Measurements from ENCODE around the gene MDP1. TPM values are rescaled to one million over a fixed set of nuclear protein-coding genes. Genes with fewer than 3 reads are reported as not detected.

The MDP1 gene
- total RNA-seq, 1 experiment from 2014 or later = 18.8 TPM

DNA sequence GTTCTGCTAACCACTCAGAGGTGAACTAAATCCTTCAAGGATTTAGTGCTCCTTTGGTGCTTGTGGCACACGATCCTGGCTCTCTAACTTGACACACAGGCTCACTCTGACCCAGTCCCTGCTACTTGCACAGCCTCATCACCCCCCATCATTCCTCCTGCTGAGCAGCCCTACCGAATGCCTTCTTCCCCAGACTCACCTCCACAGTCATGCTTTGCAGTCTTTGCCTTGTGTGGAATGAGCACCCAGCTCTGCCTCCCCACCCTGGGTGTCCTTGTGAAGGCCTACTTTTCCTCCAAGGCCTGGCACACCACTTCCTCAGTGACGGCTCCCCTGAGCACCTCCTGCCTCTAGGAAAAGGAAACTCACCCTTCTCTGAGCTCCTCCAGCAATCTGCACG, 34.5 kb upstream of the MDP1 start:
- H3K9ac ChIP-seq (ENCODE audit: extremely low read depth, insufficient read length, low read length) = no peak overlapping the region
- no peaks in the 10 kb centered on the region for H3K4me1 ChIP-seq (ENCODE audit: insufficient read depth, low read length)
- no peak overlapping the region for H3K4me3 Mint-ChIP-seq
- no peak overlapping the region for H4K91ac ChIP-seq (ENCODE audit: insufficient read length, low read depth, low read length)
- H3K9me3 ChIP-seq (ENCODE audit: control insufficient read depth, low read depth, low read length) = no peaks in the 10 kb centered on the region
- no peak overlapping the region for H3K27ac Mint-ChIP-seq
- no peak overlapping the region; the same call in 1 of the 2 replicates for H3K14ac ChIP-seq (ENCODE audit: insufficient read depth, low read length)
- no peak overlapping the region for H3T11ph ChIP-seq (ENCODE audit: low read length)
- no peak overlapping the region for H3K4me2 ChIP-seq (ENCODE audit: insufficient read depth, insufficient read length, low read length)
- WGBS (ENCODE audit: extremely low coverage, insufficient read length, low lambda C conversion rate) = no CpG with 5 or more reads among the region's 4 CpGs
- no peak overlapping the region for H2BK120ac ChIP-seq (ENCODE audit: low read depth, low read length, poor library complexity, severe bottlenecking)
- no peak overlapping the region for H3K4ac ChIP-seq (ENCODE audit: low read depth, low read length)
- H3K79me1 ChIP-seq (ENCODE audit: insufficient read depth, low read depth, low read length, poor library complexity, severe bottlenecking) = no peaks in the 10 kb centered on the region
- no peaks in the 10 kb centered on the region for H3K27me3 ChIP-seq (ENCODE audit: insufficient read depth, low read length)
- no peaks in the 10 kb centered on the region for H3K36me3 Mint-ChIP-seq (ENCODE audit: insufficient read depth in 1 of 3, low read depth in 3 of 3)
- H3K27me3 Mint-ChIP-seq (ENCODE audit: low read depth) = peaks cover 2% of the 10 kb centered on the region; the same call in 1 of the 2 replicates
- no peak overlapping the region for H3K56ac ChIP-seq (ENCODE audit: insufficient read length, low read depth, low read length)
- H3K23ac ChIP-seq (ENCODE audit: insufficient read length, low read depth, low read length) = no peak overlapping the region
- H2AFZ ChIP-seq (ENCODE audit: low read length) = no peak overlapping the region
- H3K18ac ChIP-seq (ENCODE audit: insufficient read length, low read depth, low read length) = no peak overlapping the region
- H2BK5ac ChIP-seq (ENCODE audit: insufficient read length, low read length) = no peak overlapping the region
- no peak overlapping the region for H2BK12ac ChIP-seq (ENCODE audit: insufficient read length, low read depth, low read length)
- no peak overlapping the region for H2BK20ac ChIP-seq (ENCODE audit: low read depth, low read length, poor library complexity, severe bottlenecking)
- TF ChIP-seq, protein P1, sequence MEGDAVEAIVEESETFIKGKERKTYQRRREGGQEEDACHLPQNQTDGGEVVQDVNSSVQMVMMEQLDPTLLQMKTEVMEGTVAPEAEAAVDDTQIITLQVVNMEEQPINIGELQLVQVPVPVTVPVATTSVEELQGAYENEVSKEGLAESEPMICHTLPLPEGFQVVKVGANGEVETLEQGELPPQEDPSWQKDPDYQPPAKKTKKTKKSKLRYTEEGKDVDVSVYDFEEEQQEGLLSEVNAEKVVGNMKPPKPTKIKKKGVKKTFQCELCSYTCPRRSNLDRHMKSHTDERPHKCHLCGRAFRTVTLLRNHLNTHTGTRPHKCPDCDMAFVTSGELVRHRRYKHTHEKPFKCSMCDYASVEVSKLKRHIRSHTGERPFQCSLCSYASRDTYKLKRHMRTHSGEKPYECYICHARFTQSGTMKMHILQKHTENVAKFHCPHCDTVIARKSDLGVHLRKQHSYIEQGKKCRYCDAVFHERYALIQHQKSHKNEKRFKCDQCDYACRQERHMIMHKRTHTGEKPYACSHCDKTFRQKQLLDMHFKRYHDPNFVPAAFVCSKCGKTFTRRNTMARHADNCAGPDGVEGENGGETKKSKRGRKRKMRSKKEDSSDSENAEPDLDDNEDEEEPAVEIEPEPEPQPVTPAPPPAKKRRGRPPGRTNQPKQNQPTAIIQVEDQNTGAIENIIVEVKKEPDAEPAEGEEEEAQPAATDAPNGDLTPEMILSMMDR (conservative IDR thresholded peaks at IDR 0.05) = no peak
- H4K20me1 ChIP-seq (ENCODE audit: control insufficient read depth, insufficient read depth, insufficient read length) = no peaks in the 10 kb centered on the region
- no peak overlapping the region for H4K8ac ChIP-seq (replicated peaks; ENCODE audit: insufficient read length, low read depth, low read length)
- no peak for DNase-seq
- no peaks in the 10 kb centered on the region for H3K23me2 ChIP-seq (ENCODE audit: insufficient read length, low read depth, low read length, poor library complexity, severe bottlenecking)
- no peaks in the 10 kb centered on the region for H3K79me2 ChIP-seq (ENCODE audit: insufficient read depth, low read length)
- no peak overlapping the region for H2AK5ac ChIP-seq (ENCODE audit: insufficient read length, low read length)
- H4K5ac ChIP-seq (ENCODE audit: insufficient read length, low read depth, low read length) = no peak overlapping the region
- H3K9me3 Mint-ChIP-seq = no peaks in the 10 kb centered on the region
- no peak overlapping the region for H2BK15ac ChIP-seq (ENCODE audit: low read depth, low read length)
- H3K4me1 Mint-ChIP-seq = no peaks in the 10 kb centered on the region
- no peak overlapping the region for H3K27ac ChIP-seq (ENCODE audit: insufficient read length, low read depth, low read length)
